Tibial artery (tissue), 4 donors: ENCODE measurements around the gene BCAS1.
A peak's percentile ranks its signal among the peaks of the same experiment; 100 is the strongest.

Experiments used
- DNase-seq, 2 donors: peaks; one replicate each; pipeline ENCODE4 v3.0.0-alpha.2; 2019
- H3K27ac ChIP-seq, 2 donors: fragments of 200-600 bp; sonication (generic) in 1 of 2; 1 replicate in 1 of 2; 2 replicates in 1 of 2; pipeline ENCODE4 v1.5.1; 2018 to 2019; ENCODE audit warnings: mild to moderate bottlenecking in 1 of 2
- H3K27me3 ChIP-seq, 2 donors: fragments of 200-600 bp; sonication (generic) in 1 of 2; one replicate each; pipeline versions ENCODE4 v1.5.1 to v1.6.0; 2016 to 2019
- H3K36me3 ChIP-seq, 3 donors: fragments of 200-600 bp; sonication (generic) in 2 of 3; one replicate each; pipeline ENCODE4 v1.5.1; 2016 to 2019; ENCODE audit warnings: mild to moderate bottlenecking in 2 of 3
- H3K4me1 ChIP-seq, 4 donors: fragments of 200-600 bp; sonication (generic) in 2 of 4; 1 replicate in 3 of 4; 2 replicates in 1 of 4; pipeline ENCODE4 v1.5.1; 2016 to 2019
- H3K4me3 ChIP-seq, 2 donors: fragments of 200-600 bp; sonication (generic) in 1 of 2; 1 replicate in 1 of 2; 2 replicates in 1 of 2; pipeline ENCODE4 v1.5.1; 2018 to 2019; ENCODE audit warnings: mild to moderate bottlenecking in 2 of 2
- H3K9me3 ChIP-seq, 3 donors: fragments of 200-600 bp; sonication (generic) in 1 of 3; one replicate each; pipeline ENCODE4 v1.5.1; 2016 to 2019
- intact Hi-C: fragments of 100-400 bp; cut with DNase I; formaldehyde crosslinking; loops from one replicate; pipeline ENCODE4 v1.15.0; 2023; ENCODE audit warnings: low total_unique reads
- TF ChIP-seq, protein P1 (sequence below), 2 experiments: fragments of 200-600 bp in 1 of 2; fragments of 450-650 bp in 1 of 2; IDR thresholded peaks; one replicate each; pipeline ENCODE4 v1.5.1; 2017 to 2019; ENCODE audit warnings: antibody characterized with exemption in 2 of 2, mild to moderate bottlenecking in 1 of 2, moderate library complexity in 1 of 2

The BCAS1 gene

DNA sequence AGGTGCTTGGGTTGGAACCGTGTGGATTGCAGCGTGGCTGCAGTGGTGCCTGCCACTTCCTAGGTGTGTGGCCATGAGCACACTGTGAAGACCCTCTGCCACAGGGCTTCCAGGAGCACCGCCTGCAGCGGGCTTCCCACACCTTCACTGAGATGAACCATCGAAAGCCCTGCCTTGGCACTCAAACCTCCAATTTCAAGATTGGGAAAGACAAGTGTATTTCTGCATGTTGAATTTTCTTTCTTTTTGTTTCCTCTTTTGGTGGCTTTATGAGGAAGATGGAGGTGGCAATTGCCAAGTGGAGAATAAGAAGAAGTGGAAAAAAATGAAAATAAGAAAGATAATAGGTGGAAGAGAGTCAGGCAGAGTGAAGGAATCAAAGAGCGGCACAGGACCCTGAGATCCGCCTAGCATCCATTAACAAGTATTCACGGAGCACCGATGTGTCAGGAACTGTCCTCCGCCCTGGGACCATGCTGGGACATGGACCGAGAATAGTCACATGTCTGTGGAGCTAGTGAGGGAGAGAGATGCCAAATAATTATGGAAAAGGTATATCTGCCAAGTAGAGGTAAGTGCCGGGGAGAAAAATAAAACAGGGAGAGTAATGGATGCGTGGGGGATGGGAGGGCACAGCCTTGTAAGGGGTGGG lies 159.9 kb downstream of the BCAS1 start:
- no peak overlapping the region for H3K27ac ChIP-seq
- TF ChIP-seq, protein P1, sequence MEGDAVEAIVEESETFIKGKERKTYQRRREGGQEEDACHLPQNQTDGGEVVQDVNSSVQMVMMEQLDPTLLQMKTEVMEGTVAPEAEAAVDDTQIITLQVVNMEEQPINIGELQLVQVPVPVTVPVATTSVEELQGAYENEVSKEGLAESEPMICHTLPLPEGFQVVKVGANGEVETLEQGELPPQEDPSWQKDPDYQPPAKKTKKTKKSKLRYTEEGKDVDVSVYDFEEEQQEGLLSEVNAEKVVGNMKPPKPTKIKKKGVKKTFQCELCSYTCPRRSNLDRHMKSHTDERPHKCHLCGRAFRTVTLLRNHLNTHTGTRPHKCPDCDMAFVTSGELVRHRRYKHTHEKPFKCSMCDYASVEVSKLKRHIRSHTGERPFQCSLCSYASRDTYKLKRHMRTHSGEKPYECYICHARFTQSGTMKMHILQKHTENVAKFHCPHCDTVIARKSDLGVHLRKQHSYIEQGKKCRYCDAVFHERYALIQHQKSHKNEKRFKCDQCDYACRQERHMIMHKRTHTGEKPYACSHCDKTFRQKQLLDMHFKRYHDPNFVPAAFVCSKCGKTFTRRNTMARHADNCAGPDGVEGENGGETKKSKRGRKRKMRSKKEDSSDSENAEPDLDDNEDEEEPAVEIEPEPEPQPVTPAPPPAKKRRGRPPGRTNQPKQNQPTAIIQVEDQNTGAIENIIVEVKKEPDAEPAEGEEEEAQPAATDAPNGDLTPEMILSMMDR (IDR thresholded peaks at IDR 0.05), result no peak
- H3K27me3 ChIP-seq, result no peaks in the 10 kb centered on the region
- DNase-seq, result no peak
- H3K9me3 ChIP-seq, result no peaks in the 10 kb centered on the region
- intact Hi-C loops, result no loop called here
- H3K36me3 ChIP-seq, result no peaks in the 10 kb centered on the region
- H3K4me3 ChIP-seq, result no peak overlapping the region
- peaks cover 0 to 13% (median 4%) of the 10 kb centered on the region in 4 donors for H3K4me1 ChIP-seq

DNA sequence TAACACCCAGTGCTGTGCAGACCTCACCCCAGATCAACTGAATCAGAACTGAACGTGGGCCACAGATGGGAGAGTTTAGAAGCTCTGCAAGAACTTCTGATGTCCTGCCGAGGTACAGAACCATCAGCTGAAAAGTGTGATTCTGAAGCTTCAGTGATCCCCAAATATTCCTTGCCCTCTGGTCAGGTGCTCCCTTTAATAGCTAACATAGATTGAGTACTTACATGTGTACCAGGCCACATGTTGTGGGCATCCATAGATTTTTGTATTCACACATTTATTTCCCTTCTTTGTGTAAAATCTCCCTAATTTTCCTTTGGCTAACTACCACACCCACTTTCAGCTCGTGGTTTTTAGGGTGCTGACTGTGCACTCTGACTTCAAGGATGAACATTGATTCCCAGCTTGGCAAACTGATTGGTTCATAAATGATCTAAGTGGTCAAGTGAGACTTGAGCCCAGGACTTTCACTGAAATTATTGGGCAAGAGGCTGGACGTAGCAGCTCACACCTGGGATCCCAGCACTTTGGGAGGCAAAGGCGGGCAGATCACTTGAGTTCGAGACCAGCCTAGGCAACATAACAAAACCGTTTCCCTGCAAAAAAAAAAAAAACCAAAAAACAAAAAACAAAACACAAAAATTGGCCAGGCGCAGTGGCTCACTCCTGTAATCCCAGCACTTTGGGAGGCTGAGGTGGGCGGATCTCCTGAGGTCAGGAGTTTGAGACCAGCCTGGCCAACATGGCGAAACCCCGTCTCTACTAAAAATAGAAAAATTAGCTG lies 162.2 kb downstream of the BCAS1 start:
- no peaks in the 10 kb centered on the region for H3K4me1 ChIP-seq

GRCh38 chr20:53905820-53906191 lies 164.6 kb downstream of the BCAS1 start:
- Histone ChIP-seq H3K9me3 (no peaks in the 10 kb centered on the region), H3K27me3 (no peaks in the 10 kb centered on the region), H3K4me1 (peaks cover 0 to 8% (median 5%) of the 10 kb centered on the region in 4 donors), H3K4me3 (no peak overlapping the region), H3K27ac (no peak overlapping the region), H3K36me3 (no peaks in the 10 kb centered on the region)
- TF ChIP-seq, protein P1 (IDR thresholded peaks at IDR 0.05), result no peak
- intact Hi-C loops, result no loop called here
- no peak for DNase-seq

More for the DNA sequence above, 162.2 kb downstream of the BCAS1 start:
- H3K27ac ChIP-seq, result no peak overlapping the region
- H3K9me3 ChIP-seq, result no peaks in the 10 kb centered on the region
- no peaks in the 10 kb centered on the region for H3K36me3 ChIP-seq
- intact Hi-C loops, result loop anchor here (1.0 kb wide), 1 partner anchor 17 kb away; no protein-coding TSS in a partner anchor
- peak in 1 of 2 donors; percentile 5 for DNase-seq
- TF ChIP-seq, protein P1 (IDR thresholded peaks at IDR 0.05), result no peak
- H3K27me3 ChIP-seq, result no peaks in the 10 kb centered on the region
- no peak overlapping the region for H3K4me3 ChIP-seq

GRCh38 chr20:53905019-53905819 lies 165.2 kb downstream of the BCAS1 start:
- Histone ChIP-seq H3K27me3 (no peaks in the 10 kb centered on the region), H3K27ac (no peak overlapping the region), H3K4me3 (no peak overlapping the region), H3K36me3 (no peaks in the 10 kb centered on the region), H3K9me3 (no peaks in the 10 kb centered on the region), H3K4me1 (peaks cover 0 to 14% (median 8%) of the 10 kb centered on the region in 4 donors)
- TF ChIP-seq, protein P1 (IDR thresholded peaks at IDR 0.05), result no peak
- intact Hi-C loops, result no loop called here
- DNase-seq, result peak in 1 of 2 donors; percentile 6

GRCh38 chr20:53904261-53904660 lies 166.1 kb downstream of the BCAS1 start:
- Histone ChIP-seq H3K27me3 (no peaks in the 10 kb centered on the region), H3K4me1 (peaks cover 0 to 19% (median 11%) of the 10 kb centered on the region in 4 donors), H3K27ac (no peak overlapping the region)

More at GRCh38 chr20:53904261-53904660, 166.1 kb downstream of the BCAS1 start:
- Histone ChIP-seq H3K36me3 (no peaks in the 10 kb centered on the region), H3K4me3 (no peak overlapping the region), H3K9me3 (no peaks in the 10 kb centered on the region)
- DNase-seq, result peak in 1 of 2 donors; percentile 9
- TF ChIP-seq, protein P1 (IDR thresholded peaks at IDR 0.05), result no peak
- intact Hi-C loops, result no loop called here
